Non-pigmented ciliary epithelial cell (primary cell): Measurements from ENCODE around the gene PCSK7.

ENCODE experiments used
- DNase-seq: peaks from one replicate; pipeline ENCODE4 v3.0.0-alpha.2; 2010; ENCODE audit warnings: low read depth

PCSK7 gene

GRCh38 chr11:117230999-117231841 is 653 bp downstream of the PCSK7 start:
- no peak for DNase-seq

- no peak for DNase-seq
Observed at GRCh38 chr11:117230286-117230961, 1.4 kb downstream of the PCSK7 start.

- DNase-seq, result no peak
Observed at GRCh38 chr11:117229931-117230285, 2.0 kb downstream of the PCSK7 start.

DNA sequence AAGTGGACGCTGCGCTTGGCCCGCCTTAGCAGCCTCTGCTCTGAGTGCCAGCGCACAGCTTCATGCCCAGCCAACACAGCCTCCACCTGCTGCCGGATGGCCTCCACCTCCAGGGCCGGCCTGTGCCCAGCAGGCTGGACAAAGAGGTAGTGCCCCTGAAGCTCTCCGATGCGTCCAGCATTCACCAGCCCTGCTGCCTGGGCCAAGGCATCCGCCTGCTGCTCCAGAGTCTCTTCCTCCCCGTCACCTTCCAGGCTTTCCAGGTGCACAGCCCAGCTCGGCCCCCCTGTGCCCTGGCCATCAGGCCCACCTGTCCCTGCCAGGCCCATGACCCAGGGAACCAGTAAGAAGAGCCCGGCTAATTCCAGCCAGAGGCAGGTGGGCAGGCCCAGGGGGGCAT is 2.5 kb downstream of the PCSK7 start:
- DNase-seq, result no peak

DNA sequence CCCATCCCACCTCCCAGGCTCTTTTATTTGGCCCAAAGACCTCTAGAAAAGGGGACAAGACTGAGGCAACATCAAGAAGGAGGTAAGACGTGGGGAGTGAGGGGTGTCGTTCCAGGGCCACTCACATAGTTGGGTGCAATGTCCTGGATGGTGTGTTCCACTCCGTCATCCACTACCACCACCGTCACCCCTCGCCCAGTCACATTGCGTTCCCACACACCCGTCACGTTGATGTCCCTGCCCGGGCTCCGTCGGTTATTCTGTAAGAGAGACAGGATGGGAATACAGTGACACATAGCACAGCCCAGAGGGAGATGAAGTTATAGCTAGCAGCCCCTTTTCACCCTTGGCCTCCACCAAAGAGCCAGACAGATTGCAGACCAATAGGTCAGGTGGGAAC is 3.8 kb downstream of the PCSK7 start:
- DNase-seq, result no peak

DNA sequence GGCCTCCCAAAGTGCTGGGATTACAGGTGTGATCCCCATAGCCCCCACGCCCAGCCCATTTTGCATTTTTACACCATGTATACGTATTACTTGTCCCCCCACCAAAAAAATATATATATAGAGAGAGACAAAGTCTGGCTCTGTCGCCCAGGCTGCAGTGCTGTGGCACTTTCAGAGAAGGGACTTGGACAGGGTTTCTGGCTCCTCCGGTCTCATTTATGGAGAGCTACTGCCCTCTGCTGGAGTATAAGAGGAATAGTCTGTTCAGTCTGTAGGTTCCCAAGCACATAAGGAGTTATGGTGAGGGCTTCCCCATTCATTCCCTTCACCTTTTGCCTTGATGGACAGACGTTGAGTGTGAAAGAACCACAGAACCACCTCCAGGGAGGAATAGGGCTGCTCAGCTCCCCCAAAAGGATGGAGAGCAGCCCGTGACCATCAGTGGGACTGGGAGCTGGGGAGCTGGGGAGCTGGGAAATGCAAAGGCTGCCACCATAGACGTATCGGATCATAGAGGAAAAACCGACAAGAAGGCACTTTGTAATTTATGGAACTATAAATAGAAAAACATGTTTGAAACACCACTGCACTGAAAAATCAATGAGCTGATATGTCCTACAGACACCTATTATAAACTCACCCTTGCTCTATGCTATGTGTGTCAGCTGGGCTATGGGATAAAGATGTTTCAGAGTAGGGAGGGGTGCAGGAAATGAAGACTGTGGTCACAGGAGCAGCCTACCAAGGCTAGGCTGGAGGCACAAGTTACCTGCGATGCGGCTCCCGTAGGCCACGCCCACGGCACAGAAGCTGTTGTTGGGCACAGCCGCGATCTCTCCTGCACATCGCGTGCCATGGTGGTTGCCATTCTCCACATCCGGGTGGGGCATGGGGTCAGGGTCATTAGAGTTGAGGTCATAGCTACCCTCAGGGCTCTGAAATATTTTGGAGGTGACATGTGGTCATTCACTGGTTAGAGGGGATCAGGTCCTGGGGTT is 5.2 kb downstream of the PCSK7 start:
- no peak for DNase-seq

- no peak for DNase-seq
Observed at GRCh38 chr11:117225553-117226170, 6.2 kb downstream of the PCSK7 start.

DNA sequence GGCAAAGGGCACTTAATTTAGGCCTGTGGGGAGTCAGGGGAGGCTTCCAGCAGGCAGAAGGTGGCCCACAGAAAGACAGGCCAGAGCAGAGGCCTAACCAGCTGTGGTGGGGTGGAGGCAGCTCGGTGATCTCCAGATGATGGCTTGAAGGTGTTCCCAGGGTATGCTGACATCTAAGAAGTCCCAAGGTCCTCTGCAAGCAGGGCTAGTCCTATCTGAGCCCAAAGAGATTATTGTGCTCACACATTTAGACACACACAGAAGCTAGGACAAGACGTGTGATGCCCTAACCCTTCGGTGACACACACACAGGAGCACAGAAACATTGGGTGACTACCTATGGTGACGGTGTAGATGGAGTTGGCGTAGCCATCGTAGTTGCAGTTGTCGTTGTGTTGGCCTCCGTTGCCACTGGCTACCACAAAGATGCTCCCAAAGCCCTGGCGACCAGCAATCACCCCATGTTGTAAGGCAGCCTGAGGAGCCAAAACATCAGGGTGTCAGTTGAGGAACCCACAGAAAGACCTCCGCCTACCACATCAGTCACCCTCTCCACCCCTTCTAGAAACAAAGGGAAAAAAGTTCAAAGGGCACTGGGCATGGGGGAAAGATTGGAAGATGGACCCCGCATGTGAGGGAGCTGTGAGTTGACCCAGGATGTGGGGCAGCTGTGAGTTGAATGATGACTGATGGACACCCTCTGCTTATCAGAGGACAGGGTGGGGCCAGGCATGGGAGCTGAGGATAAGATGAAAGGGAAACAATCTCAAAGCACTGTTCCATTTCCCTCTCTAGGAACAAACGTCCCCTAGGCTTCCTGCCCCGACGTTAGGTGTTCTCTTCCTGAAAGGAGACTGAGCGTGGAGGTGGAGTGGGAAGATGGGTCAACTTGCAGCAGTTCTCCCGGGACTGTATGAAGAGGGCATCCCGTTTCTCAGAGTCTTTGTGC is 7.9 kb downstream of the PCSK7 start:
- no peak for DNase-seq

- no peak for DNase-seq
Observed at GRCh38 chr11:117222991-117223740, 8.7 kb downstream of the PCSK7 start.

DNA sequence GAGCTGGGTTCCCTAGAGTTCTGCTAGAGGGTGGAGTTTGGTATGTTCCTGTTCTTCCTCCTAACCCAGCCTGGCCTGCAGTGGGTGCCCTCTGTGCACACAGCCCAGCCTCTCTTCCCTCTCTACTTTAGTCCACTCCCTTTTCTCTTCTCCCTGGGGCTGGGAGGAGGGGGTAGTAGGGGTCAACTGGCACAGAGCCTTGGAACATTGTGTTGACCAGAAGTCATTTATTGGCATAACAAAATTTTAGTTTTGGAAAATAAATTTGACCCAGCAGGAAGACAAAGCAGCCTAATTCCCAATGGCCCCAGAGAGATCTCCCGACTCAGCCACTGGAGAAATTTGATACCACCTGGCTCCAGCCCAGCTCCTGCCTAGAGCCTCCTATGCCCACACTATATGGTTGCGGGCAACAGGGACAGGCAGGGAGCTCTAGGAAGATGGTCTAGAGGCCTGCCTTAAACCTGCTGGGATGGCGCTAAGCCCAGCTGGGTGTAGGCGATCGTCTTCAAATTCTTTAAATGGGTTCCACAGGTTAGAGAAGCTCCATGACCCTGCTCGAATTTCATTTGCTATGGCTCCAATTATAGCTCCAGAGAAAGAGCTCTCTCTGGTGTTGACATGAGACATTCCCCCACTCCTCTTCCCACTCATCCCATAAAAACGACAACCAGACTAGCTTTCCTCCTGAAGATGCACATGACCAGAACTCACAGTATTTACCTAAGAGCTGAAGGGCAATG is 9.9 kb downstream of the PCSK7 start:
- DNase-seq, result no peak

DNA sequence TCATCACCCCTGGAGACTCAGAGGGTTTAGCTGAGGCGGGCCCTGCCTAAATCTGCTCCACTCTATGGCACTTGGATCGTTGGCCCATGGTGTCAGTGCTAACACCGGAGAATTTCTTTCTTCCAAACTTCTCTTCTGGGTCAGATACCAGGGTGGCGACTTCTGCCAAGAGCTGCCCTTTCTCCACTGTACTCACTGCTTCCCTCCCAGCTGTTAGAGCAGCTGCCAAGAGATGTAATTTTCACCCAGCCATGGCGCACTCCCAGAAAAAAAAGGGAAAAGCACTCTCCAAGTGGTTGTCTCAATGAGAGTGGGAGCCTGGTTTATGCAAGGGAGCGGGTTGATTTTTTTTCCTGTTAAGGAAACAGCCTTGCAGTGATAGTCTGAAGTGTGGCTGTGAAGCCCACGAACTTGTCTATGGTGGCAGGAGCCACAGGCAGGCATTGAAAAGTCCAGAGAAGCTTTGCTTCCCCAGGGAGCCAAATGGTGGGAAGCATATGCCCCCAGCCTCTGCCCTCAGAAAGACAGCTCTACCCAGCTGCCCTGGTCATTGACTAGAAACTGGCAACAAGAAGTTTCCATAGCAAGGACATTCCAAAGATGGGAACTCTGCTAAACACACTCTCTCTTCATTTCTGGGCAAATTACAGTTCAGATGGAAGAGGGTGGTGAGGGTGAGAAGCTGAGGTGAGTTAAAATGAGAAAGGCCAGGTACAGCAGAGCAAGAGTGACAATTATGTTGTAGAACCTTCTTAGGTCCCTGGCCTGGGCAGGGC is 10.7 kb downstream of the PCSK7 start:
- no peak for DNase-seq

DNA sequence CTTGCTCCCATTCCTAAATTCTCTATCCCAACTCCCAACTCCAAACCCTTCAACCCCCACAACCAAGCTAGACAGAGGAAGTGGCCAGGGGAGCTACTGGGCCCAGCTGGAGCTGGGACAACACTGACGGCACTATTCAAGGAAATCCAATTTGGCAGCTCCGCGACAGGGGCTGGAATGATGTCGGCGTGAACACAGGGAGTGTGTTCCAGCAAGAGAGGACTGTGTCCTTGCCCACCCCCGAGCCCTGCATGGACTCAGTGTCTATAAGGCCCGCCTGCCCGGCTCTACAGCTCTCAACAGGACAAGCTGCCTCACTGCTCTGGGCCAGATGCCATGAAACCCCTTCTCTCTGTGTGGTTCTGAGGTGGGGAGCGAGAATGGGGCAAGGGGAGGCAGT is 11.3 kb downstream of the PCSK7 start:
- DNase-seq, result no peak

DNA sequence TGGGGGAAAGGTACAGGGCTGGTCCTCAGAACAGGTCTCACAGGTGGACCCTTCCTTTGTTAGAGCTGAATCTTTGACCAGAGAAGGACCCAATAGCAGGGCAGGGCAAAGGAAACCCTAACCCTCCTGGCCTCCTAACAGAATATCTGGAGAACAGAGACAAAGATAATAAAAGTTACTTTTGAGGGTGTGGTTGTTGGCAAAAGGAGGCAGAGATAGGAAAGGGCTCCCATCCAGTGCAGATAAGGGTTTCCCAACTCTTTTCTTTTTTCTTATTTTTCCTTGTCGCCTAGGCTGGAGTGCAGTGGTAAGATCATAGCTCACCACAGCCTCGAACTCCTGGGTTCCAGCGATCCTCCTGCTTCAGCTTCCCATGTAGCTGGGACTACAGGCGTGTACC is 11.9 kb downstream of the PCSK7 start:
- no peak for DNase-seq

- DNase-seq, result no peak
Observed at GRCh38 chr11:117219455-117219854, 12.4 kb downstream of the PCSK7 start.

- DNase-seq, result no peak
Observed at GRCh38 chr11:117219001-117219400, 12.9 kb downstream of the PCSK7 start.

GRCh38 chr11:117218133-117218915 is 13.5 kb downstream of the PCSK7 start:
- no peak for DNase-seq

GRCh38 chr11:117217141-117218084 is 14.5 kb downstream of the PCSK7 start:
- DNase-seq, result no peak
